Spinal cord (tissue), 10 donors: Measurements from ENCODE around the gene VWF. TPM values are rescaled to one million over a fixed set of nuclear protein-coding genes. Genes with fewer than 3 reads are reported as not detected.

ENCODE experiments used
- DNase-seq, 6 donors: peaks; one replicate each; pipeline versions ENCODE4 v3.0.0 to v3.0.0-alpha.2; 2013 to 2015; ENCODE audit warnings: low spot score in 6 of 6, low read depth in 4 of 6
- H3K27ac ChIP-seq: one replicate; pipeline ENCODE4 v1.5.1; 2013; ENCODE audit warnings: low read depth, low read length, control low read depth
- H3K27me3 ChIP-seq: one replicate; pipeline ENCODE4 v1.6.1; 2013; ENCODE audit warnings: low read length; ENCODE audit not compliant: control insufficient read depth, insufficient read depth
- H3K36me3 ChIP-seq: one replicate; pipeline ENCODE4 v1.6.1; 2013; ENCODE audit warnings: low read length; ENCODE audit not compliant: control insufficient read depth, insufficient read depth
- H3K4me1 ChIP-seq: one replicate; pipeline ENCODE4 v1.6.1; 2013; ENCODE audit warnings: low read length; ENCODE audit not compliant: control insufficient read depth, insufficient read depth
- H3K4me3 ChIP-seq: one replicate; pipeline ENCODE4 v1.5.1; 2013; ENCODE audit warnings: low read depth, low read length, control low read depth
- H3K9me3 ChIP-seq: one replicate; pipeline ENCODE4 v1.6.1; 2013; ENCODE audit warnings: low read length; ENCODE audit not compliant: control insufficient read depth, insufficient read depth
- WGBS: methylation state at CpG from one replicate; pipeline ENCODE4 v1.1.5; 2013; ENCODE audit warnings: missing lambda C conversion rate; ENCODE audit not compliant: insufficient coverage; 5-methylcytosine and 5-hydroxymethylcytosine counted together
- polyA plus RNA-seq, 2 donors: library from polyadenylated mRNA; unstranded; fragments of 120-200 nt; gene quantifications; one replicate each; pipeline ENCODE4 v1.2.1, GENCODE V29; 2013; ENCODE audit not compliant: insufficient read length in 2 of 2
- total RNA-seq, 2 donors: library from RNA; depleted of rRNA in 1 of 2; stranded (reverse); fragments of 120-200 nt in 1 of 2; fragments of >200 nt in 1 of 2; gene quantifications; one replicate each; pipeline versions ENCODE4 v1.2.3 to v1.2.4, GENCODE V29; 2013 to 2014
- donor health status: healthy.

The VWF gene
- total and polyA plus RNA-seq, 4 donors = 34.3 to 76.6 (median 37.5) TPM

- H3K4me1 ChIP-seq = peaks cover 23% of the 10 kb centered on the region
- H3K4me3 ChIP-seq = no peak overlapping the region
- WGBS = 89% methylated on average over 1 of the region's 1 CpG
- no peak overlapping the region for H3K27ac ChIP-seq
- no peaks in the 10 kb centered on the region for H3K9me3 ChIP-seq
- DNase-seq = no peak
- H3K27me3 ChIP-seq = no peaks in the 10 kb centered on the region
- H3K36me3 ChIP-seq = no peaks in the 10 kb centered on the region
Observed at GRCh38 chr12:6066651-6067050, 57.8 kb downstream of the VWF start.

GRCh38 chr12:6065863-6066199, 58.6 kb downstream of the VWF start:
- Histone ChIP-seq H3K4me3 (no peak overlapping the region), H3K27ac (no peak overlapping the region)

GRCh38 chr12:6065131-6065862, 59.2 kb downstream of the VWF start:
- Histone ChIP-seq H3K4me3 (no peak overlapping the region), H3K4me1 (peaks cover 27% of the 10 kb centered on the region), H3K36me3 (no peaks in the 10 kb centered on the region), H3K27me3 (no peaks in the 10 kb centered on the region), H3K27ac (no peak overlapping the region), H3K9me3 (no peaks in the 10 kb centered on the region)
- DNase-seq = no peak
- 90% methylated on average over 8 of the region's 8 CpGs for WGBS

More at GRCh38 chr12:6065863-6066199, 58.6 kb downstream of the VWF start:
- peaks cover 26% of the 10 kb centered on the region for H3K4me1 ChIP-seq
- no peaks in the 10 kb centered on the region for H3K9me3 ChIP-seq
- no peak for DNase-seq
- 84% methylated on average over 5 of the region's 5 CpGs for WGBS
- no peaks in the 10 kb centered on the region for H3K36me3 ChIP-seq
- no peaks in the 10 kb centered on the region for H3K27me3 ChIP-seq

- H3K36me3 ChIP-seq = no peaks in the 10 kb centered on the region
- H3K4me1 ChIP-seq = peaks cover 42% of the 10 kb centered on the region
- H3K9me3 ChIP-seq = no peaks in the 10 kb centered on the region
- WGBS = 46% methylated on average over 18 of the region's 20 CpGs
- H3K27me3 ChIP-seq = no peaks in the 10 kb centered on the region
- DNase-seq = peak in 2 of 6 donors; percentile 61 to 65
- H3K4me3 ChIP-seq = no peak overlapping the region
- H3K27ac ChIP-seq = peak overlapping the region; percentile 88
Observed at GRCh38 chr12:6062757-6063735, 61.4 kb downstream of the VWF start.

GRCh38 chr12:6062395-6062756, 62.1 kb downstream of the VWF start:
- Histone ChIP-seq H3K4me1 (peaks cover 49% of the 10 kb centered on the region), H3K27me3 (peaks cover 5% of the 10 kb centered on the region), H3K27ac (peak overlapping the region; percentile 40), H3K4me3 (no peak overlapping the region), H3K36me3 (no peaks in the 10 kb centered on the region), H3K9me3 (no peaks in the 10 kb centered on the region)
- WGBS = 31% methylated on average over 3 of the region's 3 CpGs
- DNase-seq = no peak

GRCh38 chr12:6061660-6062059, 62.8 kb downstream of the VWF start:
- H3K9me3 ChIP-seq = no peaks in the 10 kb centered on the region
- H3K27me3 ChIP-seq = peaks cover 5% of the 10 kb centered on the region
- H3K27ac ChIP-seq = peak overlapping the region; percentile 7
- H3K4me3 ChIP-seq = no peak overlapping the region
- H3K36me3 ChIP-seq = no peaks in the 10 kb centered on the region
- 100% methylated on average over 1 of the region's 3 CpGs for WGBS
- DNase-seq = peak in 1 of 6 donors; percentile 46
- peaks cover 55% of the 10 kb centered on the region for H3K4me1 ChIP-seq

- Histone ChIP-seq H3K36me3 (no peaks in the 10 kb centered on the region), H3K27ac (no peak overlapping the region), H3K4me1 (peaks cover 52% of the 10 kb centered on the region), H3K4me3 (no peak overlapping the region), H3K9me3 (no peaks in the 10 kb centered on the region), H3K27me3 (peaks cover 11% of the 10 kb centered on the region)
- DNase-seq = no peak
- 80% methylated on average over 13 of the region's 14 CpGs for WGBS
Observed at GRCh38 chr12:6059860-6060565, 64.5 kb downstream of the VWF start.

- peaks cover 52% of the 10 kb centered on the region for H3K4me1 ChIP-seq
- WGBS = 100% methylated on average over 2 of the region's 3 CpGs
- no peak overlapping the region for H3K27ac ChIP-seq
- no peaks in the 10 kb centered on the region for H3K36me3 ChIP-seq
- no peak for DNase-seq
- H3K4me3 ChIP-seq = no peak overlapping the region
- H3K27me3 ChIP-seq = peaks cover 11% of the 10 kb centered on the region
- H3K9me3 ChIP-seq = no peaks in the 10 kb centered on the region
Observed at GRCh38 chr12:6059221-6059620, 65.2 kb downstream of the VWF start.

GRCh38 chr12:6058481-6059161, 65.8 kb downstream of the VWF start:
- no peaks in the 10 kb centered on the region for H3K36me3 ChIP-seq
- H3K4me1 ChIP-seq = peaks cover 52% of the 10 kb centered on the region
- no peak for DNase-seq
- WGBS = 72% methylated on average over 11 of the region's 15 CpGs
- peaks cover 11% of the 10 kb centered on the region for H3K27me3 ChIP-seq
- no peaks in the 10 kb centered on the region for H3K9me3 ChIP-seq
- no peak overlapping the region for H3K27ac ChIP-seq
- H3K4me3 ChIP-seq = no peak overlapping the region
